HCT116 (cell line): ENCODE measurements around the gene RBBP6. TPM values are rescaled to one million over a fixed set of nuclear protein-coding genes. Genes with fewer than 3 reads are reported as not detected.
A peak's percentile ranks its signal among the peaks of the same experiment; 100 is the strongest.

Experiments used
- ATAC-seq: fragments of 200-7000 bp; cut with Tn5 transposase; 2 replicates; pipeline ENCODE4 v1.9.1; 2020; ENCODE audit warnings: mild to moderate bottlenecking, moderate library complexity
- BruUV-seq: library from RNA; stranded (reverse); fragments of 400-500 nt; replicated peaks from 2 replicates; lab custom pipeline; 2021; lab: Mats Ljungman, UMichigan
- CTCF ChIA-PET: fragments of 300-600 bp; sonication (Branson Sonifier 250); formaldehyde crosslinking; loops from one replicate; lab custom pipeline; 2021; ENCODE audit warnings: antibody characterized with exemption; lab: Charles Lee
- POLR2A ChIA-PET: fragments of 300-600, 350-600 bp; sonication (Branson Sonifier 250); formaldehyde crosslinking; loops from one replicate; lab custom pipeline; 2021; ENCODE audit warnings: antibody characterized with exemption; lab: Charles Lee
- RAD21 ChIA-PET, 2 experiments: fragments of 300-600 bp; sonication (Branson Sonifier 250); formaldehyde crosslinking; loops; one replicate each; lab custom pipeline; 2023; ENCODE audit warnings: low total read pairs in 2 of 2; ENCODE audit not compliant: uncharacterized antibody in 2 of 2, unreplicated experiment in 2 of 2, low non-redundant PET in 1 of 2; lab: Charles Lee
- DNase-seq: peaks from one replicate; pipeline ENCODE4 v3.0.0-alpha.2; 2010; ENCODE audit warnings: low read depth, low spot score
- H2AFZ ChIP-seq: fragments of 200-600 bp; shearing (Covaris generic), sonication (generic); 2 replicates; pipeline ENCODE4 v1.6.1; 2017; ENCODE audit warnings: low read depth, mixed run types, mixed read lengths, antibody characterized with exemption, low read length; ENCODE audit not compliant: poor library complexity, severe bottlenecking
- H3K27ac ChIP-seq: 2 replicates; pipeline ENCODE4 v1.5.1; 2012; ENCODE audit warnings: low read depth, low read length
- H3K27me3 ChIP-seq: fragments of 200-600 bp; sonication (generic); 2 replicates; pipeline ENCODE4 v1.6.1; 2016; ENCODE audit warnings: mixed run types, low read length, mixed read lengths; ENCODE audit not compliant: insufficient read depth
- H3K36me3 ChIP-seq, 2 experiments: fragments of 200-500 bp in 1 of 2; fragments of 200-600 bp in 1 of 2; sonication (Bioruptor generic) in 1 of 2; sonication (generic) in 1 of 2; 2 replicates each; pipeline versions ENCODE4 v1.5.1 to v1.6.1; 2014 to 2016; ENCODE audit warnings: low read length in 2 of 2, inconsistent platforms in 1 of 2, mixed read lengths in 1 of 2, mixed run types in 1 of 2; ENCODE audit not compliant: insufficient read depth in 2 of 2, control insufficient read depth in 1 of 2
- H3K4me1 ChIP-seq, 2 experiments: fragments of 200-600 bp in 1 of 2; sonication (generic) in 1 of 2; 2 replicates each; pipeline versions ENCODE4 v1.5.1 to v1.6.1; 2012 to 2017; ENCODE audit warnings: low read length in 2 of 2, inconsistent platforms in 1 of 2, mild to moderate bottlenecking in 1 of 2, mixed read lengths in 1 of 2, mixed run types in 1 of 2, moderate library complexity in 1 of 2; ENCODE audit not compliant: insufficient read depth in 2 of 2, control insufficient read depth in 1 of 2
- H3K4me2 ChIP-seq: fragments of 200-600 bp; sonication (generic); 2 replicates; pipeline ENCODE4 v1.6.1; 2017; ENCODE audit warnings: mixed run types, low read length, mixed read lengths
- H3K4me3 ChIP-seq, 2 experiments: fragments of 200-600 bp in 1 of 2; sonication (generic) in 1 of 2; replicated peaks in 1 of 2; 2 replicates each; pipeline ENCODE4 v1.5.1; 2011 to 2016; ENCODE audit warnings: low read length in 2 of 2, control low read depth in 1 of 2, low read depth in 1 of 2, mild to moderate bottlenecking in 1 of 2, mixed read lengths in 1 of 2, mixed run types in 1 of 2
- H3K79me2 ChIP-seq: fragments of 200-600 bp; sonication (generic); 2 replicates; pipeline ENCODE4 v1.6.1; 2017; ENCODE audit warnings: mild to moderate bottlenecking, mixed run types, low read length, moderate library complexity, mixed read lengths; ENCODE audit not compliant: insufficient read depth
- H3K9ac ChIP-seq: fragments of 200-600 bp; sonication (generic); 2 replicates; pipeline ENCODE4 v1.6.1; 2016; ENCODE audit warnings: low read length, mixed read lengths
- H3K9me2 ChIP-seq: fragments of 200-600 bp; sonication (generic), shearing (Covaris generic); 2 replicates; pipeline ENCODE4 v1.6.1; 2017; ENCODE audit warnings: mixed run types, mild to moderate bottlenecking, moderate library complexity; ENCODE audit not compliant: insufficient read depth
- H3K9me3 ChIP-seq, 2 experiments: fragments of 200-500 bp in 1 of 2; fragments of 200-600 bp in 1 of 2; sonication (Bioruptor generic) in 1 of 2; sonication (generic) in 1 of 2; 2 replicates each; pipeline ENCODE4 v1.6.1; 2014 to 2017; ENCODE audit warnings: low read length in 2 of 2, mixed read lengths in 2 of 2, inconsistent platforms in 1 of 2, low read depth in 1 of 2, mild to moderate bottlenecking in 1 of 2, mixed run types in 1 of 2, moderate library complexity in 1 of 2; ENCODE audit not compliant: control insufficient read depth in 1 of 2, insufficient read depth in 1 of 2
- H4K20me1 ChIP-seq: fragments of 200-600 bp; sonication (generic), shearing (Covaris generic); 2 replicates; pipeline ENCODE4 v1.6.1; 2017; ENCODE audit warnings: mixed run types, mild to moderate bottlenecking, moderate library complexity; ENCODE audit not compliant: insufficient read depth
- CTCF ChIP-seq, 3 experiments: fragments of 200-600 bp in 1 of 3; sonication (generic) in 1 of 3; IDR thresholded peaks in 2 of 3; conservative IDR thresholded peaks in 1 of 3; 2 replicates each; pipeline ENCODE4 v1.5.1; 2012 to 2017; ENCODE audit warnings: low read depth in 2 of 3, low read length in 2 of 3, antibody characterized with exemption in 1 of 3, borderline replicate concordance in 1 of 3, control low read depth in 1 of 3, mild to moderate bottlenecking in 1 of 3, mixed read lengths in 1 of 3, mixed run types in 1 of 3, moderate library complexity in 1 of 3; ENCODE audit not compliant: insufficient read depth in 1 of 3
- POLR2AphosphoS5 ChIP-seq: IDR thresholded peaks from 2 replicates; pipeline ENCODE4 v1.6.1; 2011; ENCODE audit warnings: mild to moderate bottlenecking, low read depth, low read length, moderate library complexity
- RAD21 ChIP-seq: IDR thresholded peaks from 2 replicates; pipeline ENCODE4 v1.6.1; 2012; ENCODE audit warnings: low read depth, mild to moderate bottlenecking
- SRF ChIP-seq: IDR thresholded peaks from 2 replicates; pipeline ENCODE4 v1.6.1; 2012; ENCODE audit warnings: low read depth
- TCF7L2 ChIP-seq: IDR thresholded peaks from 2 replicates; pipeline ENCODE4 v1.7.0; 2011; ENCODE audit warnings: borderline replicate concordance, inconsistent platforms; ENCODE audit not compliant: insufficient read depth, insufficient read length; ENCODE audit errors: extremely low read depth
- ZNF274 ChIP-seq: fragments of 200-500 bp; sonication (Bioruptor generic); IDR thresholded peaks from 2 replicates; pipeline ENCODE4 v1.6.1; 2014; ENCODE audit warnings: mild to moderate bottlenecking, low read depth, low read length, inconsistent platforms
- intact Hi-C: fragments of 100-400 bp; cut with micrococcal nuclease; formaldehyde crosslinking; loops from 2 replicates; pipeline ENCODE4 v1.10.0; 2022
- total RNA-seq: library from RNA; stranded (reverse); gene quantifications from one replicate; pipeline ENCODE4 v1.2.1, GENCODE V29; 2021; ENCODE audit not compliant: unreplicated experiment

The RBBP6 gene
- total RNA-seq, 1 experiment from 2014 or later: 52.4 TPM

- CTCF ChIA-PET: interaction anchor here (0.6 to 2.4 kb wide), 28 partner anchors 9 to 828 kb away, joined by 3 to 101 read pairs (median 4); no protein-coding TSS in a partner anchor
- BruUV-seq: no TSS peak
- Histone ChIP-seq H3K9me2 (no peaks in the 10 kb centered on the region), H3K4me1 (peaks cover 0 to 9% of the 10 kb centered on the region in 2 experiments; a peak in 3 of 4 replicates), H3K36me3 (no peaks in the 10 kb centered on the region), H4K20me1 (no peaks in the 10 kb centered on the region), H3K4me2 (peak overlapping the region; percentile 42), H3K4me3 (no peak overlapping the region; a peak in 2 of 4 replicates), H3K27ac (no peak overlapping the region), H3K9me3 (no peaks in the 10 kb centered on the region), H3K9ac (no peak overlapping the region), H3K79me2 (no peaks in the 10 kb centered on the region), H3K27me3 (no peaks in the 10 kb centered on the region), H2AFZ (peak overlapping the region; percentile 41)
- DNase-seq: peak; percentile 74
- intact Hi-C loops: loop anchor here (1.0 to 5.0 kb wide), 5 partner anchors 95 to 702 kb away; no protein-coding TSS in a partner anchor
- RAD21 ChIA-PET: interaction anchor here (1.0 to 1.5 kb wide), 8 partner anchors 12 to 463 kb away, joined by 3 to 15 read pairs (median 8); no protein-coding TSS in a partner anchor
- TF ChIP-seq ZNF274 (no peak), TCF7L2 (peak; percentile 45), POLR2AphosphoS5 (no peak), RAD21 (peak; percentile 86), CTCF (IDR thresholded peaks at IDR 0.05 in 2 of 3, conservative IDR thresholded peaks at IDR 0.05 in 1 of 3; ENCODE audit: borderline replicate concordance in 1 of 3, insufficient read depth in 1 of 3, low read depth in 2 of 3, low read length in 2 of 3) (peak; percentile 76 to 82 (median 81)), SRF (no peak)
- POLR2A ChIA-PET: interaction anchor here (0.9 to 1.4 kb wide), 2 partner anchors 459 to 468 kb away, joined by 3 to 4 read pairs; no protein-coding TSS in a partner anchor
- ATAC-seq: peak; percentile 98
Observed at GRCh38 chr16:24504472-24505345, 34.7 kb upstream of the RBBP6 start.
